Kidney glomerular epithelial cell (primary cell): Measurements from ENCODE around the gene NANP.

Experiments
- DNase-seq: peaks from one replicate; lab custom pipeline; 2025; lab: John Stamatoyannopoulos, UW

The NANP gene

DNA sequence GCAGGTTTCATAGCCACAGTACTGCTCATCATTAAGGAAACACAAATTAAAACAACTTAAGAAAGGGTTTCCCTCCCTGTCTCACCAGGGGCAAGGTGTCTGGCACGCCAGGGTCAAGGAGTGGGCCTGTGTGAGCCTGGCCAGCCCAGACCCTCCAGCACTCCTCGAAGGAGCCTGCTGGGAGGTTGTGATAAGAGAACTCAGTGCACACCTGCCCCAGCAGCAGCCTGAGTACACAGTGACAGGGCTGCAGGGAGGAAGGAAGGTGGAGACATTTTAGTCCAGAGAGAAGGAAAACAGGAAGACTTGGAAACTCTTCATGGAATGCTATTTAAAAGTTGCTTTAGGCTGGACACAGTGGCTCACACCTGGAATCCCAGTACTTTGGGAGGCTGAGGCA is 52.6 kb downstream of the NANP start:
- DNase-seq = no peak

DNA sequence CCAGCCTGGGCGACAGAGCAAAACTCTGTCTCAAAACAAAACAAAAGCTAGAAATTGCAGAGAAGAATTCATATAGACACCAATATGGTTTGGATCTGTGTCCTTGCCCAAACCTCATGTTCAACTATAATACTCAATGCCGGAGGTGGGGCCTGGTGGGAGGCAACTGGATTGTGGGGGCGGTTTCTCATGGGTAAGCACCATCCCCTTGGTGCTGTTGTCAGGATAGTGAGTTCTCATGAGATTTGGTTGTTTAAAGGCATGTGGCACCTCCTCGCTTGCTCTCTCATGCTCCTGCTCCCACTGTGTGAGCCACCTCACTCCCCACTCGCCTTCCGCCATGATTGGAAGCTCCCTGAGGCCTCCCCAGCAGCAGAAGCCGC is 53.7 kb downstream of the NANP start:
- no peak for DNase-seq

GRCh38 chr20:25567286-25567685 is 56.5 kb downstream of the NANP start:
- no peak for DNase-seq

- no peak for DNase-seq
Measured at GRCh38 chr20:25566821-25567220, 57.0 kb downstream of the NANP start.

DNA sequence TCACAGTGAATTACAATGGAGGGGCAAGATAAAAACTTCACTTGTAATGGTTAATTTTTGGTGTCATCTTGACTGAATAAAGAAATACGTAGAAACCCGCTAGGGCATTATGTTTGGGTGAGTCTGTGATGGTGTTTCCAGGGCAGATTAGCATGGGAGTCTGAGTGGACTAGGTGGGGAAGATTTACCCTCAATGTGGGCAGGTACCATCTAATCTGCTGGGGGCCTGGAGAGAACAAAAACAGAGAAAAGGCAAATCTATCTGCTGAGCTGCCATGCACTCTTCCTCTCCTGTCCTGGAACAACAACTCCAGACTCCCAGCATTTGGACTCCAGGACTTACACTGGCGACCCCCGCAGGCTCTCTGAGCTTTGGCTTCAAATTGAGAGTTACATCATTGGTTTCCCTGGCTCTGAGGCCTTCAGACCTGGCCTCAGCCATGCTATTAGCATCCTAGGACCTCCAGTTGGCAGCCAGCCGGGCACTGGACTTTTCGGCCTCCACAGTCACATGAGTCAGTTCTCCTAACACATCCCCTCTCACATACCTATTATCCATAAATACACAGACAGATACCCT is 58.1 kb downstream of the NANP start:
- DNase-seq = no peak

- DNase-seq = no peak
Measured at GRCh38 chr20:25563876-25564275, 59.9 kb downstream of the NANP start.

DNA sequence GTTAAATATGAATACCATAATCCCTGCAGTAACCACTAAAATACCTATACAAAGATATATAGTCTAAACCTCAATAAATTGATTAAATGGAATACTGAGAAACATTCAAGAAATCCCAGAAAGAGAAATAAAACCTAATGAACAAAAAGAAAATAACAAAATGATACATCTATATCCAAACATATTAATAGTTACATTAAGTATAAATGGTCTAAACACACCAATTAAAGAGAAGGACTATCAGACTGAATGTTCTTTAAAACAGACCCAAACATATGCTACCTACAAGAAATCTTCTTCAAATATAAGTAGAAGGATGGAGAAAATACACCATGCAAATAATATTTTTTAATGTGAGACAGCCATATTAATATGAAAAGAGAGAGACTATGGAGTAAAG is 60.5 kb downstream of the NANP start:
- no peak for DNase-seq
